Muscle layer of colon (tissue), 2 donors: ENCODE measurements around the gene EPHA6.

ENCODE experiments used
- H3K27ac ChIP-seq: one replicate; pipeline ENCODE4 v1.7.0; 2013; ENCODE audit warnings: low read depth, mild to moderate bottlenecking, low read length, moderate library complexity
- H3K27me3 ChIP-seq, 2 donors: one replicate each; pipeline ENCODE4 v1.7.0; 2013; ENCODE audit warnings: low read length in 2 of 2, mild to moderate bottlenecking in 2 of 2; ENCODE audit not compliant: insufficient read depth in 2 of 2, control insufficient read depth in 1 of 2
- H3K36me3 ChIP-seq: one replicate; pipeline ENCODE4 v1.7.0; 2013; ENCODE audit warnings: mild to moderate bottlenecking, low read length; ENCODE audit not compliant: insufficient read depth
- H3K4me1 ChIP-seq: one replicate; pipeline ENCODE4 v1.7.0; 2013; ENCODE audit warnings: mild to moderate bottlenecking, low read length; ENCODE audit not compliant: insufficient read depth
- H3K4me3 ChIP-seq, 2 donors: one replicate each; pipeline ENCODE4 v1.7.0; 2013; ENCODE audit warnings: low read length in 2 of 2, low read depth in 1 of 2, mild to moderate bottlenecking in 1 of 2, moderate library complexity in 1 of 2
- H3K9ac ChIP-seq: one replicate; pipeline ENCODE4 v1.7.0; 2013; ENCODE audit warnings: low read length
- H3K9me3 ChIP-seq: one replicate; pipeline ENCODE4 v1.7.0; 2013; ENCODE audit warnings: mild to moderate bottlenecking, low read length
- donor health status: abdominal sarcoma.
- donor health status: Adenocarcinoma of cecum.

The EPHA6 gene

DNA sequence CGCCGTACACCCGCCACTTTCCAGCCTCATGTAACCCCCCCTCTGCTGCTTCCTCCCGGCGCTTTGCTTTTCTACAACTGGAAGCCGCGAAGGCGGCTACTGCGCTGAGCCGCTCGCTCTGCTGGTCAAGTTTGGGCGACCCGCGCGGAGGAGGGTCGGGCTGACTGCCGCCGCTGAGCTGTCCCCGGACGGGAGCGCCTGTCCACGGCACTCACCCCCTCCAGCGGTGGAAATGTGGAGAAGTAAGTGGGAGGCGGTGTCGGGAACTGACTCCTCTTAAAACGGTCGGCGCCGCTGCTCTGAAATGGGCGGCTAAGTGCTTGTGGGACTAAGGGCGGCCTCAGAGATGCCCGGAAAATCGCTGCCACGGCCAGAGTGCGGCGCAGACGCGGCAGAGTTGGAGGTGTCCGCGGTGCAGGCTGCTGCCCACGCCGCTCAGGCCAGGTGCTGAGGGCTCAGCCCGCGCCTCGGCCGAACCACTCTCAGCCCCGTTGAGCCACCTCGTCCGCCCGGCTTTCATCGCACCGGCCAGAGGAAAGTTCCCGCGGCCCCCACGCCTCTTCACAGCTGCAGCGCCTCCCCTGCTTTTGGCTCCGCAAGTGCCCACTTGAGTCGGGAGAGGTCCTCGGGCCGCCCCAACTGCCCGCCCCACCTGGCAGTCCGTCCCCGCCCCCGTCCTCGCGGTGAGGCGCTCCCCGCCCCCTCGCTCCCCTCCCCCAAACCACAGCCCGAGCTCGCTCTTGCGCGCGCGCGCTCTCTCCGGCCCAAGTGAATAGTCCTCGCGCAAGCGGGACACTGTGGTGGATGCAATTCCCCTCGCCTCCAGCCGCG, at the start of gene EPHA6:
Gene EPHA6 (plus strand): TSS at position 775 of the 831 bp plus-strand sequence.
- Histone ChIP-seq H3K4me3 (peak within 1 kb of the TSS; percentile 55 to 81), H3K36me3 (no peaks in the 10 kb centered on the region), H3K4me1 (peaks cover 4% of the 10 kb centered on the region), H3K9me3 (no peaks in the 10 kb centered on the region), H3K27me3 (no peaks in the 10 kb centered on the region), H3K27ac (peak within 1 kb of the TSS; percentile 86), H3K9ac (peak within 1 kb of the TSS; percentile 49)

DNA sequence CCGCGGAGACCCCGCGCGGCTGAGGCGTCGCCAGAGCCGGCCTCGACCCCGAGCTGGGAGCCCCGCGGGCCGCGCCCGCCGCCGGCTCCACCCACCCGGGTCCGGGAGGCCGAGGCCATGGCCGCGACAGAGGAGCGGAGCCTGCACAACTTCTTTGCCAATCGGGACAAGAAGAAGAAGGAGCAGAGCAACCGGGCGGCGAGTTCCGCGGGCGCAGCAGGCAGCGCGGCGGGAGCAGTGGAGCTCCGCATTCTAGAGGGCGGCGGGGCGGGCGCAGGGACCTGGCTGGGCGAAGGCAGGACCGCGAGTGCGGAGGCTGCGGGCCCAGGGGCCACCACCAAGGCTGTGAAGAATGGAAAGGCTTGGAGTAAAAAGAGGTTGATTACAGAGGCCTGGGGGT, 37.6 kb upstream of the EPHA6 start:
- no peak overlapping the region for H3K27ac ChIP-seq
- H3K4me3 ChIP-seq, result no peak overlapping the region
- no peaks in the 10 kb centered on the region for H3K36me3 ChIP-seq
- no peaks in the 10 kb centered on the region for H3K27me3 ChIP-seq
- H3K4me1 ChIP-seq, result no peaks in the 10 kb centered on the region
- no peaks in the 10 kb centered on the region for H3K9me3 ChIP-seq
- no peak overlapping the region for H3K9ac ChIP-seq

DNA sequence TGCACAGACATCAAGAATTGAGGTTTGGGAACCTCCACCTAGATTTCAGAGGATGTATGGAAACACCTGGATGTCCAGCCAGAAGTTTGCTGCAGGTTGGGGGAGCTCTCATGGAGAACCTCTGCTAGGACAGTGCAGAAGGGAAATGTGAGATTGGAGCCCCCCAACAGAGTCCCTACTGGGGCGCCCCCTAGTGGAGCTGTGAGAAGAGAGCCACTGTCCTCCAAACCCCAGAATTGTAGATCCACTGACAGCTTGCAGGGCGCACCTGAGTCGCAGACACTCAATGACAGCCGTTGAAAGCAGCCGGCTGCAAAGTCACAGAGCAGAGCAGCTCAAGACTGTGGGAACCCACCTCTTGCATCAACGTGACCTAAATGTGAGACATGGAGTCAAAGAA, 34.6 kb upstream of the EPHA6 start:
- no peak overlapping the region for H3K4me3 ChIP-seq
- no peaks in the 10 kb centered on the region for H3K9me3 ChIP-seq
- no peaks in the 10 kb centered on the region for H3K4me1 ChIP-seq
- no peak overlapping the region for H3K27ac ChIP-seq
- no peaks in the 10 kb centered on the region for H3K27me3 ChIP-seq
- no peak overlapping the region for H3K9ac ChIP-seq
- H3K36me3 ChIP-seq, result no peaks in the 10 kb centered on the region

DNA sequence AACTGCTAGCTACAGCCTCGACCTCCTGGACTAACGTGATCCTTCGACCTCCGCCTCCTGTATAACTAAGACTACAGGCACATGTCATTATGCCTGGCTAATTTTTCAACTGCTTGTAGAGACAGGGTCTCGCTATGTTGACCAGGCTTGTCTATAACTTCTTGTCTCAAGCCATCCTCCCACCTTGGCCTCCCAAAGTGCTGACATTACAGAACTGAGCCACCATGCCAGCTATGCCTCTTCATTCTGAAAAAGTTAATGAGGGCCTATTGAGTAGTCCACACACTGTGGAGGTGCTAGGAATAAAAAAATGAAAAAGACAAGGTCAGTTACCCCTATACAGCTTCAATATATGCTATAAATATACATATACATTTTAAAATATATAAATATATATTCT, 18.3 kb upstream of the EPHA6 start:
- Histone ChIP-seq H3K36me3 (no peaks in the 10 kb centered on the region), H3K9me3 (no peaks in the 10 kb centered on the region), H3K27ac (no peak overlapping the region), H3K4me3 (no peak overlapping the region), H3K9ac (no peak overlapping the region), H3K4me1 (no peaks in the 10 kb centered on the region), H3K27me3 (no peaks in the 10 kb centered on the region)

DNA sequence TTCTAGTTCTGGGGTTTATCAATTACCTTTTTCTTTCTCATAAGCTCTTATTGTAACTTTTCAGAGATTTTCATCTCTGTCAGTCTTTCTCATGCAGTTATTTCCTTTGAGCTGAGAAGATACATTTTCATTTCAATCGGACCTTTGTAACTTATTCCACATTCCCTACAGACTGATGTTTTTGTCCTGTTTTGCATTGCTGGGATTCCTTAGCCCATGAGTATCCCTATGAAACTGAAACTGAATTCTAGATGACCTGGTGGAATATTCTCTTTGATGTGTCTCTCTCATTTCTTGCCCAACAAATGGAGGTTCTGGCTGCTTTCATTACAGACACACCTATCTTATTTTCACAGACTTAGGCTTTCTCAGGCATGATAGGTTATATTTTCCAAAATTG, 10.5 kb upstream of the EPHA6 start:
- Histone ChIP-seq H3K36me3 (no peaks in the 10 kb centered on the region), H3K4me3 (no peak overlapping the region), H3K27ac (no peak overlapping the region), H3K9ac (no peak overlapping the region), H3K4me1 (no peaks in the 10 kb centered on the region), H3K9me3 (no peaks in the 10 kb centered on the region), H3K27me3 (no peaks in the 10 kb centered on the region)

DNA sequence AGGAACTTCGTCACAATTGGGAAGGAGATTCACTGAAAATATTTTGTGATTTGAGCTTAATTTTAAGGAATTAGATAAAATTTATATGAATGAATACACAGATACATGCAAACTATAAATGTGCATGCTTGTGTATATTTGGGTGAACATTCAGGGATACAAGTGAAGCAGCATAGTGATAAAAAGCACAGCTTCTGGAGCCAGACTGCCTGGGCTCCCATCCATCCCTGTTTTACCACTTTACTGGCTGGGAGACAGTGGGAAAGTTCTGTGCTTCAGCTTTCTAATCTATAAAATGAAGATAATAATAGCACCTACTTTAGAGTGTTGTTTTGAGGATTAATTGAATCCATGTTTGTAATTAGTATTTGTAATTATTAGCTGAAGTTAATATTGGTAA, 8.1 kb upstream of the EPHA6 start:
- Histone ChIP-seq H3K27me3 (no peaks in the 10 kb centered on the region), H3K9me3 (no peaks in the 10 kb centered on the region), H3K36me3 (no peaks in the 10 kb centered on the region), H3K9ac (no peak overlapping the region), H3K4me1 (no peaks in the 10 kb centered on the region), H3K27ac (no peak overlapping the region), H3K4me3 (no peak overlapping the region)

DNA sequence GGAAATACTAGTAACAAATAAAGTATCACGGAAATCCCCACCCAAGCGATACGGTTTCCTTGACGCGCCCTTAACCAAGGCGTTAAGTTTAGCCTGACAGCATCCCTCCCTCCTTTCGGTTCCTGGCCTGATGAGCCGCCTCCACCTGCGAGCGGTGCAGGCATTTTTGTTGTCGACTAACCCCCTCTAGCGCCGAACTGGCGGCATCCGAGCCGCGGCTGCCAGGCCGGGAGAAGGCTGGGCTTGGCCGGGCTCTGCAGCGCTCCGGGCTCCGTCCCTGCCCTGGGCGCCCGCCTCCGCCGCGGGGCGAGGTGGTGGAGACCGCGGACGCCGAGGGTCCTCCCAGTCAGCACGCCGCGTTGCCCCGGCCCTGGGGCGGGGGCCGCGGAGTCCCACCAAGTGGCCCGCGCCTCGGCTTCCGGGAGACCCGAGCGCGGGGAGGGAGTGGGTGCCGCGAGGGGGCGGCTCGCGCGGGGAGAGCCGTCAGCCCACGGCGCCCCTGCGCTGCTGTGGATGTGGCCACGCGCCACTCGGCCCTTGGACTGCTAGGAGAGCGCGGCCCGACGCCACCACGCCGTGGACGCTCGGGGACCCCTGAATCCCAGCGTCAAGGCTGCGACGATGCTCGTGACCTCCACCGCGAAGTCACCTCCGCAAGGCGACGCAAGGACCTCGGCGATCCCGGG, 1.1 kb upstream of the EPHA6 start:
- H3K4me3 ChIP-seq, result peak overlapping the region; percentile 55 to 81
- peak overlapping the region; percentile 86 for H3K27ac ChIP-seq

DNA sequence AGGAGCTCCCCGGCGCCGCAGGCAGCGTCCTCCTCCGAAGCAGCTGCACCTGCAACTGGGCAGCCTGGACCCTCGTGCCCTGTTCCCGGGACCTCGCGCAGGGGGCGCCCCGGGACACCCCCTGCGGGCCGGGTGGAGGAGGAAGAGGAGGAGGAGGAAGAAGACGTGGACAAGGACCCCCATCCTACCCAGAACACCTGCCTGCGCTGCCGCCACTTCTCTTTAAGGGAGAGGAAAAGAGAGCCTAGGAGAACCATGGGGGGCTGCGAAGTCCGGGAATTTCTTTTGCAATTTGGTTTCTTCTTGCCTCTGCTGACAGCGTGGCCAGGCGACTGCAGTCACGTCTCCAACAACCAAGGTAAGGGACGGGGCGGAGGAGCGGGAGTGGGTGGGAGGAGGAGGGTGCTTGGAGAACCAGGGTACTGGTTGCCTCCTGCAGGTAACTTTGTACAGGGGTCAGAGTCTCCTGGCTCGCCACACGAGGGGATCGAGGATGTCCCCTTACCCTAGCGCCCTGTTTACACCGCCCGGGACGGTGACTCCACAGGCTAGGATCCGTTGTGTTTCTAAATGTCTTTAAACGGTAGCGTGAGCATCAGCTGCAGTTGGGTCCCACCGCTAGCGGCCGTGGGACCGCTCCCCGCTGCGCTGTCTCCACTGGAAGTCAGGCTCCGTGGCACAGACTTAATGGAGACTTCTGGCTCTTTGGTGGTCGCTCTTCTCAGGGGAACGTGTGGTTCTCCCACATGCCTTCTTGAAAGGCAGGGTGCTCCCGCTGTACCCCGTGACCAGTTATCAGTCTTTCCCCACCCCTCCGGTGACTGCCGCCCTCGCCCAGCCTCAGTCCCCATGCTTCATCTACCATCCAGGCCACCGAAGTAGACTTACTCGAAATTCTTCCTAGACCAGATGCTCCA, 515 bp downstream of the EPHA6 start:
- no peaks in the 10 kb centered on the region for H3K36me3 ChIP-seq
- peak overlapping the region; percentile 55 to 81 for H3K4me3 ChIP-seq
- no peaks in the 10 kb centered on the region for H3K27me3 ChIP-seq
- H3K4me1 ChIP-seq, result peaks cover 4% of the 10 kb centered on the region
- H3K9ac ChIP-seq, result peak overlapping the region; percentile 49
- H3K27ac ChIP-seq, result peak overlapping the region; percentile 86
- H3K9me3 ChIP-seq, result no peaks in the 10 kb centered on the region

More for the DNA sequence above, 1.1 kb upstream of the EPHA6 start:
- H3K9me3 ChIP-seq, result no peaks in the 10 kb centered on the region
- H3K36me3 ChIP-seq, result no peaks in the 10 kb centered on the region
- no peak overlapping the region for H3K9ac ChIP-seq
- no peaks in the 10 kb centered on the region for H3K27me3 ChIP-seq
- peaks cover 4% of the 10 kb centered on the region for H3K4me1 ChIP-seq

DNA sequence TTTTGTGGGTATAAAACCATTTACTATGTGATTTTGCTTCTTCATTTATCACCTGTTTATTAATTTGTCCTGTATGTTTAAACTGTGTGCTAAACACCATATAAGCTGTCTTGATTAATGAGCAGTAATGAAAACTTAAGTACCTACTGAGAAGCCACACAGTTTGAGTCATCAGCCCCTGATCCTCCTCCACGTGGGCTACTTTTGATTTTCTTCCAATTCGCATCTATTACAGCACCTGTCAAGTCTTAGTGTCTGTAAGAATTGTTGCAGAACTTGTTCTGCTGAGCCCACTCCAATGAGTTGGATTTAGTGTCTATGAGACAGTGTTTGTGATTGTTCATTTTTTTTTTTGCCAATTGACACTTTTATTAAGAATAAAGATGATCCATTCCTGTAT, 16.8 kb downstream of the EPHA6 start:
- H3K4me1 ChIP-seq, result peaks cover 15% of the 10 kb centered on the region
- no peaks in the 10 kb centered on the region for H3K27me3 ChIP-seq
- H3K27ac ChIP-seq, result no peak overlapping the region
- no peaks in the 10 kb centered on the region for H3K9me3 ChIP-seq
- H3K36me3 ChIP-seq, result no peaks in the 10 kb centered on the region
- H3K4me3 ChIP-seq, result no peak overlapping the region
- H3K9ac ChIP-seq, result no peak overlapping the region

DNA sequence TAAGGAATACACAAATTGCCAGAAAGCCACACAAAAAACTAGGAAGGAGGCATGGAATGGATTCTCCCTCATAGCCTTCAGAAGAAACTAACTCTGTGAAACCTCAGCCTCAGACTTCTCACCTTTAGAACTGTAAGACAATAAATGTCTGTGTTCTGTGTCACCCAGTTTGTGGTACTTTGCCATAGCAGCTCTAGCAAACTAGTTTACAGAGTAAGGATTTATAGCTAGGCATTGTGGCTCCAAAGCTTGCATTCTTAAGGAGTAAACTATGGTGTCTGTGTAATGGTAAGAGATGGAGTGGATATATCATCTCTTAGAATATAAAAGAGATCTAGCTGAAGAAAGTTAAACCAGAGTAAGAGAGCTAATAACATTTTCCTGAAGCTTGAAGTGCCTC, 18.9 kb downstream of the EPHA6 start:
- Histone ChIP-seq H3K9ac (no peak overlapping the region), H3K9me3 (no peaks in the 10 kb centered on the region), H3K4me1 (peaks cover 22% of the 10 kb centered on the region), H3K27me3 (no peaks in the 10 kb centered on the region), H3K27ac (peak overlapping the region; percentile 27), H3K36me3 (no peaks in the 10 kb centered on the region), H3K4me3 (peak overlapping the region in 1 of 2 donors; percentile 4)
